NCI-H2196 (cell line): ENCODE measurements around the gene MKS1.

ENCODE experiments used
- DNase-seq: peaks from one replicate; lab custom pipeline; 2025; ENCODE audit not compliant: unreplicated experiment; lab: John Stamatoyannopoulos, UW

The MKS1 gene

DNA sequence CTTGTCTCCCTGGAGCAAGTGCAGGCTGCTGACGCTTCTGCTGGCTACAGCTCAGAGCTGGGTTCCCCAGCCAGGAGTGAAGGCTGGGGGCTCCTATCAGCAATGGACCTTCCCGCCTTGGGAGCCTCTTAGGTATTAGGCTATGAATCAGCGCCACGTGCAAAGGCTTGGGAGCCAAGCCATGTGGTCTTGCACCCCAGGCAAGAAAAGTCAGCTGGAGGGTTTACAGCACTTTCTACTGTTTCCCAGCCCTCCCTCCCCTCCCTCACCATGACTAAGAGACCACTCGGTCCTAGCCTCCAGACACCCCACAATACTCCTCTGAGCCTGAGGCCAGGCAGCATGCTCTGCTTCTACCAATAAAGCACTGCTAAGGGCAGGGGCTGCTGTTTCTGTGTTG lies 14.3 kb downstream of the MKS1 start:
- no peak for DNase-seq

DNA sequence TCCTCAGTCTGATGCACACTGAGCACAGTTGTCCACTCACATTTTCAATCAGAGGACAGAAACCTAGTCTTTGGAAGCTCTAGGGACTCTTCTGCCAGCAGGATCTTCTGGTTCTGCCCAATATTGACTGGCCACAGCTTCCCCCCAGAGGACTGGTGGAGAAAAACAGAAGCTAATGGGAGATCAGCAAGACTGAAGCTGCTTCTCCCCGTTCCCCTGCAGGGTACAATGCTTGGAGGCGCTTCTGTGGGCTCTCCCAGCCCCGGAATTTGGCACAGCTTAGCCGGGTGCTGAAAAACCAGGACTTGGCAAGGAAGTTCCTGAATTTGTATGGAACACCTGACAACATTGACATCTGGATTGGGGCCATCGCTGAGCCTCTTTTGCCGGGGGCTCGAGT lies 16.2 kb downstream of the MKS1 start:
- no peak for DNase-seq

DNA sequence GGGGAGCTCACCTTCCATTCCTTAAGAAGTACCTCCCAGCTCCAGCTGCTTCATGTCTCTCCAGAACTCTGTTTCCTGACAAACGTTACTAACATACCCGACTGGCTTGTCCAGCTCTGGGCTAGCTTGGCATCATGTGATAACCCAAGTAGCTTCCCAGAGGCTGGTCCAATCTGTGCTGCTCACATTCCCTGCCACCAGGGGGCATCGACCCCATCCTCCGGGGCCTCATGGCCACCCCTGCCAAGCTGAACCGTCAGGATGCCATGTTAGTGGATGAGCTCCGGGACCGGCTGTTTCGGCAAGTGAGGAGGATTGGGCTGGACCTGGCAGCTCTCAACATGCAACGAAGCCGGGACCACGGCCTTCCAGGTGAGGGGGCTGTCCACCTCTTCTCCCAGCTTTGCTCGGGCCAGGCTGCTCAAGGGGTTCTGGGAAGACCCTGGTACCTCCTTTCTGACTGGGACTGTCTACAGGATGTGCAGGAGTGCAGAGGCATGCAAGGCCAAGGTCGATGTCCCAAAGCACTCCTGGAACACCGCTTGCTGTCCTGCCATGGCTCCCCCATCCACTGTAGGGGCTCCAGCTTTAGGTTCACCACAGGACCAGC lies 18.9 kb downstream of the MKS1 start:
- DNase-seq = peak; percentile 54

GRCh38 chr17:58196610-58197009 lies 22.4 kb downstream of the MKS1 start:
- DNase-seq = no peak

GRCh38 chr17:58195518-58196123 lies 23.4 kb downstream of the MKS1 start:
- DNase-seq = no peak

- DNase-seq = no peak
Observed at GRCh38 chr17:58193641-58194255, 25.3 kb downstream of the MKS1 start.

- DNase-seq = no peak
Observed at GRCh38 chr17:58192612-58193011, 26.4 kb downstream of the MKS1 start, which contains the start of gene EPX. Gene EPX (plus strand): TSS chr17:58192726. CDS start chr17:58192847, 121 bp downstream.

DNA sequence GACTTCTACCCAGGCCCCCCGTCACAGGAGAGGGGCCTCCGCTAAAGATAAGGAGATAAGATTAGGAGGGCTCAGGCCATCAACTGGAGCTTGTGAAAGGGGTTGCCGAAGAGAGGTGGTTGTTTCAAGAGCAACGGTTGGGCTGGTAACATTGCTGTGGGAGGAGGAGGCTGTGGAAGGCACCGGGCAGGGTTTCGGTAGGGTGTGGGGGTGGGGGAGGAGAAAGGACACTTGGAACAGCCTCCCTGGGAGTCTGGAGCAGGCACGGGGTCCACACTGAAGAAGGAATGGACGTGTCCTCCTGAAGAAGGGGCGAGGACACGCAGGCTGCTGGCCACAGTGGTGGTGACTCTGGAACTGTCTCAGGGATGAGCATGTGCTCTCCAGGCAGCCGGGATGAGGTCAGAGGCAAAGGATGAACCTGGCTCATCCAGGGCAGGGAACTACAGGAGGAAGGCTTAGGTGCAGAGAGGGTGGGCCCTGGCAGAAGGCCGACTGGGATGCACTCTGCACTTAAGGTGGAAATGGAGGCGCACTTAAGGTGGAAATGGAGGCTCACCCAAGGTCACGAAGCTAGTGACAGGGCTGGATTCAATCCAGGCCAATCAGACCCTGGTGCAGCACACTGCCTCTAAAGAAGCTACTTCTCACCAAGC lies 27.7 kb downstream of the MKS1 start:
- no peak for DNase-seq

GRCh38 chr17:58189436-58190146 lies 29.5 kb downstream of the MKS1 start:
- DNase-seq = peak; percentile 57

- DNase-seq = no peak
Observed at GRCh38 chr17:58187675-58188074, 31.4 kb downstream of the MKS1 start.

DNA sequence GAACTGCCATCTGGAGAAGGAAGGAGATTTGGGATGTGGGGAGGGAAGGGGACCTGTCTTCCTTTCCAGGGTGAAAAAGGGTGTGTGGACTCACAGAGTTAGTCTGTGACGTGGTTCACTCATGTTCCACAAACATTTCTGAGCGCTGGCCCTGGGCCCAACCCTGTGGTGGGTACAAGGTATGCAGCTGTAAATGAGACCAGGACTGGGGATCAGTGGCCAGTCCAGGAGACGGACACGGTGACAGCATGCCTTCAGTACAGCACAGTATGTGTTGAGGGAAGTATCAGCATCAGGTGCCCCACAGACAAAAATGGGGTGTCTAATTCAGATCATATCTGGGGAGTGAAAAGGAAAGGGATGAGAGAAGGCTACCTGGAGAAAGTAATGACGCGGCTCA lies 32.0 kb downstream of the MKS1 start:
- no peak for DNase-seq

DNA sequence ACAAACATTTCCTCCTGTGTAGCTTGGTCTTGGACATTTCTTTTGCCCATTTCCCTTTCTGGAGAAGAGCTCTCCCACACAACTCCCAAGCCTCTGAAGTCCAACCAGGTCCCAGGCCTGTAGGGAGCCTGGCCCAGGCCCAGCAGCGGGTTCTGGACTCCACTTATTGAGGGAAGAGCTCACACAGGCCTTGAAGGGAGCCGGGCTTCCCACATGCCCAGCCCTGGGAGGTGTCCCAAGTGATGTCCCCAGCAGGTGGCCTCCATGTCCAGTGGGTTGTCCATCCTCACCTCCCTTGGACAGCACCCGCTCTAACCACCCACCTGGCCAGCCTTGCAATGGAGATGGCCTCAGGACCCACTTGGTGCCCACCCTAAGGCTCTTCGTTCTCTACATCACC lies 32.5 kb downstream of the MKS1 start:
- no peak for DNase-seq

DNA sequence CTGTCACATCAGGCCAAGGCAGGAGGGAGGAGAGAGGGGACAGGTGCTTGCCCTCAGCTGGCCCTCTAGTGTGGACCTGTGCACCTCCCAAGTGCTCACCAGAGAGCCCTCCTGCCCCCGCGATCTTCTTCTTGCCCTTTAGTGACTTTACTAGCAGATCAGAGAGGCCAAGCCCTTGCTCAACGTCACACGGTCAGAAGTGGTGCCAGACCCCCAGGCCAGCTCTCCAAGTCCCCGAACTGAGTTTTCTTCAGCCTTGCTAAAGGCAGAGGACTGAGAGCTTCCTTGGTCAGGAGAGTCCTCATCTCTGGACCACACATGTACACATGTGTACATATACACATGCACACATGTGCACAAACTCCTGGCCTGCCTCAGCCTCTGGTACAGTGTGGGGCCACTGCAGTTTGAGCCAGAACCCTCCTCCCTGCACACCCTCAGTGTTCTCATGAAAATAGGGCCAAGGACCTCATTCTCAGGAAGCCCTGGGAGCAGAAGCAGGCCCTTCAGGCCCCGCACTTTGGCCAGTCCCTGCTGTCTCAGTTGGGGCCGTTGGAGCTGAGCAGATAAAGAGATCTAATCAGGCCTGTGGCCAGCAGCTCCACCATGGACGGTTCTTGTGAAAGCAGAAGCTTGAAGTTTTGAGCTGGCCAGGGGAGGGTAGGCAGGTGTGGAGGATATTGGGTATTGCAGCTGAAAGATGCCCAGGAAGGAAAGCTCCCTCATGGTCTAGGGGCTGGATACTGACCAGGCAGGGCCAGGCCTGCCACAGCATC lies 33.9 kb downstream of the MKS1 start:
- no peak for DNase-seq

DNA sequence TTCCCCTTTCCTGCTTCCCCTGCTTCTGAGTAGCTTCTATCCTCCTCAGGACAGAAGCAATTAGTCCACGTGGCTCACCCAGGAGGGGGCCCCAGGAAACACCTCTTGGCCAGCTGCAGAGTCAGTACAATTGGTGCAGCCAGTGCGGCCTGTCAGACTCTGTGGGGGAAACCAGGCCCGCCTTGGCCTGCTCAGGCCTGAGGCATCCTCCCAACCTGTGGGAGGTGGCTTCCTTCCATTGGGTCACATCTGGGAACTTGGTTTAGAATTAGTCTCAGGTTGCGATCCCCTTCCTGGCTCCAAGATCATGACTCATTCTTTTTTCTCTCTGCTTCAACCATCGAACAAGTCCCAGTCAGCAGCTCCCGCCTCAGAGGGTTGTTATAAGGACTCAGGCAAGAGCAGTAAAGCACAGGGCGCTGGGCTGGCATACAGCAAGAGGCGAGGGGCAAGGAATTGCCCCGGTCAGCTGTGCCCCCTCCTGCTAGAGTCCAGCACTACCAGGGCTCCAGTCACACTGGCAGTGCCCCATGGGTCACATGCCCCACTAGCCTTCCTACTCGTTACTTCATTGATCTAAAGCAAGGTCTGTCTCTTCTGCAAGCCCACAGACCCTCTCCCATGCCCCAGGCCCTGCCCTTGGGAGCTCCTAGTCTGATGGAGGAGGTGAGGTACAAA lies 34.6 kb downstream of the MKS1 start:
- DNase-seq = no peak

DNA sequence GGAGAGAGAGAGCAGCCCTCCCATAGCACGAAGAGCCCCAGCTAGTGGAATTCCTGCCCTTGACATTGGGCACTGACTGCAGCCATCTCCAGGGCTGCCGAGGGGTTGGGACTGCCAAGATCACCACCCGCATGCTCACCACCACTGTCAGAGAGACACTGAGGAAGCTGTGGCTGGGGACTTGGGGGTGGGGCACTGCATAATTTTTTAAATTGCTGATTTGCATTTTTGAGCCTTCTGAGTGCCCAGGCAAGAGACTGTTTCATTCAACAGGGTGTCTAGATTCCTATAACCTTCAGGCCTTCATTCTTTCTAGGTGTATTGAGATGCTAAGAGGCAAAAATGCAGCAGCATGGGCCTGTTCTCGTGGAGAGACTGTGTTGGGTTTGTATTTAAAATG lies 35.5 kb downstream of the MKS1 start:
- DNase-seq = no peak

GRCh38 chr17:58181796-58182195 lies 37.3 kb downstream of the MKS1 start:
- no peak for DNase-seq

DNA sequence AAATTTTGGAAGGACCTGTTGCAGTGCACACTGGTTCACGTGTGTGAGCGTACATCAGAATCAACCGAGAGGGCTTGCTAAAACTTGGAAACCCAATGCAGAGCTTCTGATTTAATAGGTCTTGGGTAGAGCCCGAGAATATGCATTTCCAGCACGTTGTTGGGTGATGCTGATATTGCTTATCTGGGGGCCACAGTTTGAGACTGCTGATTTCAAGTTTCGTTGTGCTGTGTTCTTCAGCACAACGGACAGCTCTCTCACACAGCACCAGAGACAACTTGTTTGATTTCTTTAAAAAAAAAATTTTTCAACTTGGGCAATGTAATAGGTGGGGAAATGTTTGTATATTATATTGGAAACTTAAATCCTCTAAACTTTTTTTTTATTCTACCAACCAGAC lies 42.9 kb downstream of the MKS1 start:
- DNase-seq = no peak

DNA sequence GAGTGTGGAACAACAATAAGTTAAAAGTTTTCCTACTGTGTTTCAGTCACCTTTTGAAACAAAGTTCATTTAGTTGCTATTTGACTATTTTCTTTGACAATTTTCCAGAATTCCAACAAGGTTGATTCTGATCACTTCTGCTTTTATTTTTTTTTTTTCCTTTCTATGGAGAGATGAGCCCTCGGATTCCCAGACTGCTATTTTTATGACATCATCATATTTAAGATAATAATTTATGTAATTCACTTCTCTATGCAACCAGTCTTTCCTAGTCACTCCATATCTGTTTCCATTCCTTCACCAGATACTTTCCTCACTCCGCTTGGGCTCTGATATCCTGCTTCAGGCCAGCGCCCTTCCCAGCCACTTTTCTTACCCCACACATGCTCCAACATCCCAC lies 44.2 kb downstream of the MKS1 start:
- DNase-seq = no peak

- DNase-seq = peak; percentile 46
Observed at GRCh38 chr17:58172369-58173071, 46.5 kb downstream of the MKS1 start.

DNA sequence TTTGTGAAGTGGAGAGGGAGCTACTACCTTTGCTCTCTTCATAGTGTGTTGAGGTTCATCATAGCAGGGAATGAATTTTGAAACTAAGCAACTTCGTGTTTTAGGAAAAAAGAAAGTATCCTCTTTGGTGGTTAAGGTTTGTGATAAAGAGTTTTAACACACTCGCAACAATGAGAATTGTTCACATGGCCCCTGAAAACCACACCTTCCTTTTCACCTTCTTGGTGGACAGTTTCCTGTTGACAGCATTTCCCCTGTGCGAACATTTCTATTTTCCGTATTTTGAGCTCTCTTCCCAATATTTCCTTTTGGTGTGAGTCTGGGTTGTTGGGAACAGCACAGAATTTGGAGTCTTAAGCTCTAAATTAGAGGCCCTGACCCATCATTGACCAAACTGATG lies 48.4 kb downstream of the MKS1 start:
- DNase-seq = no peak
